ENCODE results near the gene CDK2AP2.
"Not testable (repeated sequence)": the region's sequence is repeated elsewhere in the genome, so short reads cannot be mapped to it uniquely, and the experiment has no call there.

The CDK2AP2 gene

GRCh38 chr11:67507864-67508485 is at the start of gene CDK2AP2:
Gene CDK2AP2 (minus strand): TSS chr11:67508162. CDS start chr11:67508082, 80 bp downstream.
- Histone ChIP-seq H3K27me3 (ENCODE audit: insufficient read depth, low read length) (peaks cover 14% of the 10 kb centered on the region), H3K4me3 (ENCODE audit: low read length) (peak within 1 kb of the TSS; percentile 91), H3K9me3 (ENCODE audit: insufficient read depth, low read depth, low read length) (no peaks in the 10 kb centered on the region), H3K9ac (ENCODE audit: low read depth, low read length) (peak within 1 kb of the TSS; percentile 86; the same call in 1 of the 2 replicates), H3K36me3 (ENCODE audit: insufficient read depth, low read depth, low read length) (0 out of 2 replicates have a peak, but pooled peaks cover 3% of the 10 kb centered on the region), H3K4me1 (ENCODE audit: insufficient read depth, low read length) (peaks cover 5% of the 10 kb centered on the region; the same call in 1 of the 2 replicates), H3K27ac (ENCODE audit: low read length) (peak within 1 kb of the TSS; percentile 90)

DNA sequence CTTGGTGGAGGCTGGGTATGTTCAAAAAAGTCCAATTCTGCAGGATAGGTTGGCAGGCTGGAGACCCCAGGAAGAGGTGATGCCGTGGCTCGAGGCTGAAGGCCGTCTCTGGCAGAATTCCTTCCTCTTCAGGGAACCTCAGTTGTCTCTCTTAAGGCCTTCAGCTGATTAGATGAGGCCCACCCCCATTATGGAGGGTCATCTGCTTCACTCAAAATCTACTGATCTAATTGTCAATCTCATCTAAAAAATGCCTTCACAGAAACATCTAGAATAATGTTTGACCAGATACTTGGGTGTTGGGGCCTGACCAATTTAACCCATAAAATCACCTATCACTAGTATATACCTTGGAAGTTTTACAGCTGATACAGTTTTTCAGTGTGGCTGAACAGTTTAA is 48.3 kb upstream of the CDK2AP2 start:
- Histone ChIP-seq H3K9ac (ENCODE audit: low read depth, low read length) (no peak overlapping the region), H3K36me3 (ENCODE audit: insufficient read depth, low read depth, low read length) (no peaks in the 10 kb centered on the region), H3K4me3 (ENCODE audit: low read length) (no peak overlapping the region), H3K4me1 (ENCODE audit: insufficient read depth, low read length) (no peaks in the 10 kb centered on the region), H3K27ac (ENCODE audit: low read length) (no peak overlapping the region), H3K9me3 (ENCODE audit: insufficient read depth, low read depth, low read length) (peaks cover 16% of the 10 kb centered on the region; the same call in 1 of the 2 replicates), H3K27me3 (ENCODE audit: insufficient read depth, low read length) (no peaks in the 10 kb centered on the region)

DNA sequence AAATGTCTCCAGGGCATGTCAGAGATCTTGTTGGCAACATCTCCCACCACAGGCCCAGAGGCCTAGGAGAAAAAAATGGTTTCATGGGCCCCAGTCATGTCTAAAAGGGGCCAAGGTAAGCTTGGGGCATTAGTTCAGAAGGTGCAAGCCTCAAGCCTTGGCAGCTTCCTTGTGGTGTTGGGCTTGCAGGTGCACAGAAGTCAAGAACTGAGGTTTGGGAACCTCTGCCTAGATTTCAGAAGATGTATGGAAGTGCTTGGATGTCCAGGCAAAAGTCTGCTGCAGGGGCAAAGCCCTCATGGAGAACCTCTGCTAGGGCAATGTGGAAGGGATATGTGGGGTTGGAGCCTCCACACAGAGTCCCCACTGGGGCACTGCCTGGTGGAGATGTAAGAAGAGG is 43.7 kb upstream of the CDK2AP2 start:
- H3K27ac ChIP-seq (ENCODE audit: low read length); H3K4me1 ChIP-seq (ENCODE audit: insufficient read depth, low read length); H3K4me3 ChIP-seq (ENCODE audit: low read length); H3K9ac ChIP-seq (ENCODE audit: low read depth, low read length); H3K36me3 ChIP-seq (ENCODE audit: insufficient read depth, low read depth, low read length); H3K27me3 ChIP-seq (ENCODE audit: insufficient read depth, low read length): not testable (repeated sequence)
- H3K9me3 ChIP-seq (ENCODE audit: insufficient read depth, low read depth, low read length) = peaks cover 21% of the 10 kb centered on the region

DNA sequence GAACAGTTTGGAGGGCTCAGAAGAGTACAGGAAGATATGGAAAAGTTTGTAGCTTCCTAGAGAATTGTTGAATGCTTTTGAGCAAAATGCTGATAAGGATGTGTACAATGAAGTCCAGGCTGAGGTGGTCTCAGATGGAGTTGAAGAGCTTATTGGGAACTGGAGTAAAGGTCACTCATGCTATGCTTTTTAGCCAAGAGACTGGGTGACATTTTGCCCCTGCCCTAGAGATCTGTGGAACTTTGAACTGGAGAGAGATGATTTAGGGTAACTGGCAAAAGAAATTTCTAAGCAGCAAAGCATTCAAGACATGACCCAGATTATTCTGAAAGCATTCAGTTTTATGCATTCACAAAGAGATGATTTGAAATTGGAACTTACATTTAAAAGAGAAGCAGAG is 43.2 kb upstream of the CDK2AP2 start:
- no peaks in the 10 kb centered on the region for H3K27me3 ChIP-seq (ENCODE audit: insufficient read depth, low read length)
- H3K9me3 ChIP-seq (ENCODE audit: insufficient read depth, low read depth, low read length) = peaks cover 21% of the 10 kb centered on the region
- no peaks in the 10 kb centered on the region for H3K4me1 ChIP-seq (ENCODE audit: insufficient read depth, low read length)
- H3K36me3 ChIP-seq (ENCODE audit: insufficient read depth, low read depth, low read length) = no peaks in the 10 kb centered on the region
- H3K27ac ChIP-seq (ENCODE audit: low read length) = no peak overlapping the region
- H3K9ac ChIP-seq (ENCODE audit: low read depth, low read length) = no peak overlapping the region
- no peak overlapping the region for H3K4me3 ChIP-seq (ENCODE audit: low read length)

- H3K27me3 ChIP-seq (ENCODE audit: insufficient read depth, low read length) = no peaks in the 10 kb centered on the region
- H3K4me1 ChIP-seq (ENCODE audit: insufficient read depth, low read length) = no peaks in the 10 kb centered on the region
- H3K4me3 ChIP-seq (ENCODE audit: low read length) = no peak overlapping the region
- no peak overlapping the region for H3K9ac ChIP-seq (ENCODE audit: low read depth, low read length)
- H3K9me3 ChIP-seq (ENCODE audit: insufficient read depth, low read depth, low read length) = peaks cover 21% of the 10 kb centered on the region
- H3K27ac ChIP-seq (ENCODE audit: low read length) = no peak overlapping the region
- no peaks in the 10 kb centered on the region for H3K36me3 ChIP-seq (ENCODE audit: insufficient read depth, low read depth, low read length)
Measured at GRCh38 chr11:67548555-67549110, 40.7 kb upstream of the CDK2AP2 start.

GRCh38 chr11:67548112-67548511 is 40.1 kb upstream of the CDK2AP2 start:
- not testable (repeated sequence) for H3K4me1 ChIP-seq (ENCODE audit: insufficient read depth, low read length); H3K4me3 ChIP-seq (ENCODE audit: low read length); H3K27ac ChIP-seq (ENCODE audit: low read length); H3K36me3 ChIP-seq (ENCODE audit: insufficient read depth, low read depth, low read length); H3K27me3 ChIP-seq (ENCODE audit: insufficient read depth, low read length); H3K9ac ChIP-seq (ENCODE audit: low read depth, low read length)
- peaks cover 21% of the 10 kb centered on the region for H3K9me3 ChIP-seq (ENCODE audit: insufficient read depth, low read depth, low read length)

- H3K27me3 ChIP-seq (ENCODE audit: insufficient read depth, low read length) = no peaks in the 10 kb centered on the region
- H3K4me3 ChIP-seq (ENCODE audit: low read length) = no peak overlapping the region
- H3K27ac ChIP-seq (ENCODE audit: low read length) = no peak overlapping the region
- peaks cover 3% of the 10 kb centered on the region; the same call in 1 of the 2 replicates for H3K4me1 ChIP-seq (ENCODE audit: insufficient read depth, low read length)
- H3K9me3 ChIP-seq (ENCODE audit: insufficient read depth, low read depth, low read length) = no peaks in the 10 kb centered on the region
- H3K36me3 ChIP-seq (ENCODE audit: insufficient read depth, low read depth, low read length) = no peaks in the 10 kb centered on the region
- H3K9ac ChIP-seq (ENCODE audit: low read depth, low read length) = no peak overlapping the region
Measured at GRCh38 chr11:67545280-67545679, 37.3 kb upstream of the CDK2AP2 start.

DNA sequence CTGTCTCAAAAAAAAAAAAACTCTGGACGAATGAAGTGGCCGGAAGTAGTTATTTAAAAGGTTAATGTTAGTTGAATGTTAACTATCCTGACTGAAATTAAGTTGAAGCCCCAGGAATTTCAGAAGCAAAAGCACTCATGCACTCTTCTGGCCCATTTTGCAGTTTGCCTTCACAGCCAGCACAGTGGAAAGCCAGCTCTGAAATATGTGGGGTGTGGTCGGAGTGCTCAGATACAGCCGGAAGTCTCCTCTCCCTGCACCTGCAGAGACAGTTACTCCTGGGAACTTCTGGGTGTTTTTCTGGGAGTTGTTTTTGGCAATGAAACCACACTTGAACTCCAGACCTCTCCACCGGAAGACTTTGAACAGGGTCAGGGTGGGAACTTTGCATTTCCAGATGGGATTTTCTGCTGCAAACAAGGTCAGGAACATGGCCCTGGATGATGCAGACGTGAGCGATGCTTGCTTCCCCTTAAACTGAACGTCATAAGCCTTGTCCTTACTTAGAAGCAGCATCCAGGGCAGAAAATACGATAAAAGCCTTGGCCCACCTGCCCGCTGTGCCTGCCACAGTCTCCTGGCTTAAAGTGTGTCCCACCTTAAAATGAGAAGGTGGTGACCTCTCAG is 36.8 kb upstream of the CDK2AP2 start:
- no peaks in the 10 kb centered on the region for H3K27me3 ChIP-seq (ENCODE audit: insufficient read depth, low read length)
- H3K4me3 ChIP-seq (ENCODE audit: low read length) = no peak overlapping the region
- peaks cover 3% of the 10 kb centered on the region; the same call in 1 of the 2 replicates for H3K4me1 ChIP-seq (ENCODE audit: insufficient read depth, low read length)
- H3K9me3 ChIP-seq (ENCODE audit: insufficient read depth, low read depth, low read length) = no peaks in the 10 kb centered on the region
- H3K36me3 ChIP-seq (ENCODE audit: insufficient read depth, low read depth, low read length) = no peaks in the 10 kb centered on the region
- no peak overlapping the region for H3K27ac ChIP-seq (ENCODE audit: low read length)
- no peak overlapping the region for H3K9ac ChIP-seq (ENCODE audit: low read depth, low read length)

DNA sequence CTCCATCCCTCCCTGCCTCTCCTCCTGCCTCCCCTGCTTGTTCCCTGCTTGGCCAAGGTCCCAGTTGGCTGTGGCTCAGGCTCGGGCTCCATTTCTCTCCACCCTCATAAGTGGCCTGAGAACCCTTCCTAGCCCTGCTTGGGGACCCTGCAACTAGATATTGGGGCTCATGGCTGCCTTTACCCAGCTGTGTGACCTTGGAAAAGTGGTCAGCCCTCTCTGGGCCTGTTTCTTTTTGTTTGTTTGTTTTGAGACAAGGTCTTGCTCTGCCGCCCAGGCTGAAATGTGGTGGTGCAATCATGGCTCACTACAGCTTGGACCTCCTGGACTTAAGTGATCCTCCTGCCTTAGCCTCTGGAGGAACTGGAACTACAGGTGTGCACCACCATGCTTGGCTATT is 35.6 kb upstream of the CDK2AP2 start:
- Histone ChIP-seq H3K9me3 (ENCODE audit: insufficient read depth, low read depth, low read length) (no peaks in the 10 kb centered on the region), H3K36me3 (ENCODE audit: insufficient read depth, low read depth, low read length) (no peaks in the 10 kb centered on the region), H3K4me1 (ENCODE audit: insufficient read depth, low read length) (peaks cover 3% of the 10 kb centered on the region; the same call in 1 of the 2 replicates), H3K27me3 (ENCODE audit: insufficient read depth, low read length) (no peaks in the 10 kb centered on the region), H3K27ac (ENCODE audit: low read length) (no peak overlapping the region), H3K9ac (ENCODE audit: low read depth, low read length) (no peak overlapping the region), H3K4me3 (ENCODE audit: low read length) (no peak overlapping the region)

DNA sequence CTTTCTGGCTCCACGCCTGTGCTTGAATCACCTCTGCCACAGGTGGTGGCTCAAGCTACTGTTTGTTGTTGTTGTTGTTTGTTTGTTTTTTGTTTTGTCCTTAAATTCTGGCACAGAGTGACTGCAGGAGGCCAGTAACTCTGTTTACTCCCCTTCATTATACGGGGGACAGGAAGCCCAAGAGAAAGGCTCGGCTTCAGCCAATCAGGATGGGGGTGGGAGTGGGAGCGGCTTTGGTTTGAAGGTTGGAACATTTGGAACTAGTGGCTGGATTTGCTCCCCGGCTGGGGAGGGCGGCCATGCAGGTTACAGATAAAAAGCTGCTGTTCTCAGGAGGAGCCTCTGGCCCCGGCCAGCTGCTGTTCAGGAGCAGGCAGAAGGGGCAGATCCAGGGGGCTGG is 35.0 kb upstream of the CDK2AP2 start:
- peaks cover 2% of the 10 kb centered on the region; the same call in 1 of the 2 replicates for H3K9me3 ChIP-seq (ENCODE audit: insufficient read depth, low read depth, low read length)
- no peak overlapping the region for H3K27ac ChIP-seq (ENCODE audit: low read length)
- H3K9ac ChIP-seq (ENCODE audit: low read depth, low read length) = no peak overlapping the region
- H3K27me3 ChIP-seq (ENCODE audit: insufficient read depth, low read length) = no peaks in the 10 kb centered on the region
- peaks cover 3% of the 10 kb centered on the region; the same call in 1 of the 2 replicates for H3K4me1 ChIP-seq (ENCODE audit: insufficient read depth, low read length)
- no peak overlapping the region for H3K4me3 ChIP-seq (ENCODE audit: low read length)
- no peaks in the 10 kb centered on the region for H3K36me3 ChIP-seq (ENCODE audit: insufficient read depth, low read depth, low read length)

DNA sequence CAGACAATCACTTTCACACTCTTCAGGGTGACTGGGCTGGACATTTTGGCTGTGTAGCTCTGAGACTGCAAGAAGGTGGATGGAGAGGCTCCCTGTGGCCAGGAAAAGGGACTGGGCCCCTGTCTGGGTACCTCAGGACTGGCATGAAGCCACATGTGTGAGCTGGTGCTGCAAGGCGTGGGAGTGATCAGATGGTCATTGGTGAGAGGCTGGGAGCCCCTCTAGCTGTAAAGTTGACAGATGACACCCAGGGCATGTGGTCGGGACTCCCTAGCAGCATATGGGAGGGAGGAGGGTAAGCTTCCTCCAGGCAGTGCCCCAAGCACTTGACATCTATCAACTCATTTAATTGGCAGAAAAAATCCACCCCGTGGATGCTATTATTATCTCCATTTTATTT is 34.2 kb upstream of the CDK2AP2 start:
- Histone ChIP-seq H3K36me3 (ENCODE audit: insufficient read depth, low read depth, low read length) (no peaks in the 10 kb centered on the region), H3K27ac (ENCODE audit: low read length) (no peak overlapping the region), H3K27me3 (ENCODE audit: insufficient read depth, low read length) (no peaks in the 10 kb centered on the region), H3K4me3 (ENCODE audit: low read length) (no peak overlapping the region), H3K9ac (ENCODE audit: low read depth, low read length) (no peak overlapping the region), H3K9me3 (ENCODE audit: insufficient read depth, low read depth, low read length) (peaks cover 4% of the 10 kb centered on the region; the same call in 1 of the 2 replicates), H3K4me1 (ENCODE audit: insufficient read depth, low read length) (peaks cover 3% of the 10 kb centered on the region; the same call in 1 of the 2 replicates)

GRCh38 chr11:67541198-67541597 is 33.2 kb upstream of the CDK2AP2 start:
- Histone ChIP-seq H3K4me3 (ENCODE audit: low read length) (no peak overlapping the region), H3K4me1 (ENCODE audit: insufficient read depth, low read length) (peaks cover 3% of the 10 kb centered on the region; the same call in 1 of the 2 replicates), H3K27me3 (ENCODE audit: insufficient read depth, low read length) (no peaks in the 10 kb centered on the region), H3K36me3 (ENCODE audit: insufficient read depth, low read depth, low read length) (no peaks in the 10 kb centered on the region), H3K9me3 (ENCODE audit: insufficient read depth, low read depth, low read length) (peaks cover 6% of the 10 kb centered on the region; the same call in 1 of the 2 replicates), H3K9ac (ENCODE audit: low read depth, low read length) (no peak overlapping the region), H3K27ac (ENCODE audit: low read length) (no peak overlapping the region)

Measured in iPS-20b (cell line).